HG02943 (cell line): ENCODE data around the gene MAP3K9.

Source experiments
- ATAC-seq: cut with Tn5 transposase; IDR thresholded peaks from one replicate; pipeline ENCODE4 v1.9.1; 2021; ENCODE audit warnings: mild to moderate bottlenecking, low read depth, moderate library complexity; ENCODE audit not compliant: unreplicated experiment

The MAP3K9 gene

GRCh38 chr14:70730393-70730792, 78.9 kb downstream of the MAP3K9 start:
- ATAC-seq, result no peak

- ATAC-seq, result no peak
Observed at GRCh38 chr14:70726651-70727375, 82.5 kb downstream of the MAP3K9 start.

GRCh38 chr14:70724944-70725343, 84.4 kb downstream of the MAP3K9 start:
- ATAC-seq, result no peak

GRCh38 chr14:70724110-70724509, 85.2 kb downstream of the MAP3K9 start:
- ATAC-seq, result no peak

GRCh38 chr14:70723276-70723675, 86.0 kb downstream of the MAP3K9 start:
- ATAC-seq, result no peak

- ATAC-seq, result no peak
Observed at GRCh38 chr14:70722418-70722817, 86.9 kb downstream of the MAP3K9 start.

GRCh38 chr14:70721542-70721941, 87.8 kb downstream of the MAP3K9 start:
- no peak for ATAC-seq

GRCh38 chr14:70718383-70719118, 90.8 kb downstream of the MAP3K9 start:
- ATAC-seq, result no peak

- ATAC-seq, result no peak
Observed at GRCh38 chr14:70716958-70717357, 92.4 kb downstream of the MAP3K9 start.

- no peak for ATAC-seq
Observed at GRCh38 chr14:70716483-70716882, 92.8 kb downstream of the MAP3K9 start.

GRCh38 chr14:70714055-70714550, 95.2 kb downstream of the MAP3K9 start:
- ATAC-seq, result no peak

GRCh38 chr14:70713511-70713916, 95.8 kb downstream of the MAP3K9 start:
- no peak for ATAC-seq

GRCh38 chr14:70713096-70713495, 96.2 kb downstream of the MAP3K9 start:
- no peak for ATAC-seq

- no peak for ATAC-seq
Observed at GRCh38 chr14:70711451-70711850, 97.9 kb downstream of the MAP3K9 start.

GRCh38 chr14:70709726-70710382, 99.5 kb downstream of the MAP3K9 start:
- ATAC-seq, result no peak

- ATAC-seq, result no peak
Observed at GRCh38 chr14:70708717-70709570, 100.4 kb downstream of the MAP3K9 start.

- ATAC-seq, result no peak
Observed at GRCh38 chr14:70707138-70708038, 101.9 kb downstream of the MAP3K9 start.

GRCh38 chr14:70706177-70706576, 103.1 kb downstream of the MAP3K9 start:
- ATAC-seq, result no peak

GRCh38 chr14:70704960-70705359, 104.4 kb downstream of the MAP3K9 start:
- no peak for ATAC-seq
